NCI-H226 (cell line): ENCODE data around the gene HOXA9.

Source experiments
- DNase-seq: peaks from one replicate; pipeline ENCODE4 v3.0.0-alpha.2; 2015

HOXA9 gene

GRCh38 chr7:27124902-27125689, 40.2 kb downstream of the HOXA9 start:
- DNase-seq = no peak

GRCh38 chr7:27124096-27124901, 41.0 kb downstream of the HOXA9 start:
- no peak for DNase-seq

GRCh38 chr7:27123477-27124053, 41.8 kb downstream of the HOXA9 start:
- no peak for DNase-seq

GRCh38 chr7:27123007-27123476, 42.3 kb downstream of the HOXA9 start:
- no peak for DNase-seq

- DNase-seq = no peak
These were observed 43.0 kb downstream of the HOXA9 start for GRCh38 chr7:27122077-27122910.

DNA sequence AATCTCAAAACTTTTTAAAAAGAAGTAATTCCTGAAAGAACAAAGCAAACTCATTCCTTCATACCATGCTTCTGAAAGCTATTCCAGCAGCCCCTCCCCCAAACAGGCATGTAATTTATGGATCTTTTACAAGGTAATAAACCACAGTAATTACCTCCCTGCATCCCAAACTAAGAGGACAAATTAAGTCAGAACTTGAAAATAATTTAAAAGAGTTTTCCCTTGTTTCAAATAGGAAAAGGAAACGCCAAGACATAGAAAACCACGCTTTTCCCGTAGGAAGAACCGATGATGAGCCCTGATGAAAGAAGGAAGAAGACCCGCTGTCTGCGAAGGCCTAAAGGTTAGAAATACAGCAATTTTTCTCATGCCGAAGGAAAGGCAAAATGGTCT, 43.7 kb downstream of the HOXA9 start:
- DNase-seq = no peak

GRCh38 chr7:27119412-27119911, 45.9 kb downstream of the HOXA9 start:
- no peak for DNase-seq

GRCh38 chr7:27118580-27118979, 46.8 kb downstream of the HOXA9 start:
- DNase-seq = no peak

DNA sequence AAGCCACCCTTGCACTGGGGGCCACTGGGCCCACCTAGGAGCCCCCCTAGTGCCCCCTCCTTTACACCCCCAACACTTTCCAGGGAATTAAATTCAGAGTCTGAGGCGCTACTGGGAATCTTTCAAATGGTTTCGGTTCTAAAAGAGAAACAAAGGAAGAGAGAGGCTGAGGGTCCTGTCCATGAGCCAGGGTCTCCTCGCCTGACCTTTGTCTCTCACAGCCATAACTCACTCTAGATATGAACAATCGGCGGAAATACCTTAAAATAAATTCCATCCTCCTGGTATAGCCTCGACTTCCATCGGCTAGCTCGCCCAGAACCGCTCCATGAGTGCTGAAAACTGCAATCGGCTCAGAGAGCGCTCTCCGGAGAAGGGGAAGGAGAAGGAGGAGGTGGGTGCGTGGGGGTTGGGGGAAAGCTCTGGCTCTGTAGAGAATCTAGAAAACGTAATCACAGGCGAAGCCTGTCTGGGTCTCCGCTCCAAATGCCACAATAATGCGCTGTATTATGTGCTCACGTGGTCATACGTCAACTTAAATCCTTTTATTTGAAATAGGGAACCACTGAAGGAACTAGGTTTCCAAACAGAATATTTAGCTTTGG, 47.3 kb downstream of the HOXA9 start:
- no peak for DNase-seq

DNA sequence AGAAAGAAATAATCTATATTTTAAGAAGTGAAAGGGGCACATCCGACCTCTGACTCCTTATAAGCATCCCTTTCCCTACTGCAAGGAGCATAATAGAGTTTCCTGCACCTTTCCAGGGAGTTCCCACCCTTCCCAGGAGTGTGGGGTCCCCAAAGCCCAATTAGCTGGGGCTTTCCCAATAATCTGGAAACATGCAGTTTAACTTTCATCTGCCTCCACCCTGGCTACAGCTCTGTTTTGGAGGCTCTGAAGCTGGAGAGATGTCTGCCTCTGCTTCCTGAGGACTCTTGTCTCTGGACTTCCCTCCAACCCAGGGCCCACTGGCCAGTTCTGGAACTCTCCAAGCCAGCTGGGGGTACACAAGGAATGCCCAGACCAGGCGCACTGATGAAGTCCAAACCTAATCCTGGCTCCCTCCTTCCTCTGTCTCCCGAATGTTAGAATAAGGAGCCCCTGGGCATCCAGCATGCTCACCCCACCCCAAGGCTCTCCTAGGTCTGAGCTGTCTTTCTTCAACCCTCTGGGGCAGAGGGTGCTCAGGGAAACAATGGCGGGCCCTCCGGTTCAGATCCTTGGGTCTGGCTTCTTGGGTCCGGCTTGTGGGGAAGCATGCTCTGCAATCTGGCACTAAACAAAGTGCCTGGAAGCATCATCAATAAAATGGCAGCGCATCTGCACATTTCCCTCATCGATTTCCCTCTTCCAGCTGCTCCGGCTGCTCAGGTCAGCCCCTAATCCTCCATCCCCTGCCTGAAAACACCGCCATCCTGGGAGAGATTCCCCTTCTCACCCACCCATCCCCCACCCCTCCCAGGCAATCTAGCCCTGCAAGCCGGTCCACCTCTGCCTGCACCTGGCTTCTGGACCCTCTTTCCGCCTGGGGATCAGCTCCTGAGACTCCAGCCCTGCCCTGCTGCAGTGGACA, 48.1 kb downstream of the HOXA9 start:
- no peak for DNase-seq

DNA sequence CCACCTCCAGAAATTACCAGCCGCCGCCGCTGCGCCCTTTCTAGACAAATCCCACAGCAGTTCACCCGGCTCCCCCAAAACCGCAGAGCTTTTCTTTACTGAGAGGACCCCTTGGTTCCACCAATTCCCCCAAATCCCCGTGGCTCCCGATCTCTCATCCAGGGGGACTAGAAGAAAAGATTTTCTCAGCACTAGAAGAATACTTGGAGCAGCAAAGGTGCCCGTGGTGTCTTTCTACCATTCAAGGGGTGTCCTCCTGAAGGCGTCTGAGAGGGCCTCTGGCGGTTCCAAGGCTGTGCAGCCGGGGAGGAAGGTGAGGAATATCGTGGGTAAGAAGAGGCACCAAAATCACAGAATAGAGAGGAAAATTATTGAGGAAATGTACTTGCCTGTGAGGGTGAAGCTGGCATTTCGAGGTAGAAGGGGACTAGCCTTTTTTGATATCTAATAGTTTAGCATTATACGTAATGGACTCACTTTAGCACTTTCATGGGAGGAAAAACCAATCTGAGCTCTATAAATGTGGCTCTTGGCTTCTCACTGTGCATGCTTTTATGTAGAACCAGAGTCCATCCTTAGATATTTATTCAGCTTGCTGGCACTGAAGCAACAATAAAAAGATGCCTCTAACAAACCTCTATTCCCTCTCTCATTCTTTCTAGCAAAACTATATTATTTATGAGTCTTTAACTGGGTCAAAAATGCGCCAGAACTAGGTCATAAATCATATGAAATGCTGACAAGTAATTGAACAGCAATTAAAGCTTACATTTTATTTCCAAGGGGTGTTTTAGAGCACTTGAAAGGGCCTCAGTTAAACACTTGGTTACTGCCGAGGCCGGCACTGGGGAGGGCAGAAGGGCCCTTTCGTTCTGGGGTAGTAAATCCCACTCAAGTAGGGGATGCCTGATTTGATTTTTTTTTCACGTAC, 49.0 kb downstream of the HOXA9 start:
- DNase-seq = no peak

- peak; percentile 84 for DNase-seq
These were observed 49.9 kb downstream of the HOXA9 start for GRCh38 chr7:27115221-27116026.

DNA sequence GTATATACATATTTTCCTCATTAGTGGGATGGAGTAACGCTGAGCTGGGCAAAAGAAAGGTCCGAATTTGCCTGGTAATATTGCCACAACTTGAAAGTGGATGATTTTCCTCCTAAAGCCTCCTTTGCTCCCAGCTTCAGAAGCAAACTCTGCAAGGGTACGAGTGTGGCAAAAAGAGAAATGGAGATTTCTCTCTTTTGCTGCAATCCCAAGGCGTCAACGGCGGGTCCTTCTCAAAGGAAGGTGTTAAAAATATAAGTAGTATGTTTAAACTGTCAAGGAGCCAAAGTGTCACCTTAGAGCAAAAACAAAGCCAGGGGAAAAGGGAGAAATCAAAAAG, 50.5 kb downstream of the HOXA9 start:
- DNase-seq = no peak

DNA sequence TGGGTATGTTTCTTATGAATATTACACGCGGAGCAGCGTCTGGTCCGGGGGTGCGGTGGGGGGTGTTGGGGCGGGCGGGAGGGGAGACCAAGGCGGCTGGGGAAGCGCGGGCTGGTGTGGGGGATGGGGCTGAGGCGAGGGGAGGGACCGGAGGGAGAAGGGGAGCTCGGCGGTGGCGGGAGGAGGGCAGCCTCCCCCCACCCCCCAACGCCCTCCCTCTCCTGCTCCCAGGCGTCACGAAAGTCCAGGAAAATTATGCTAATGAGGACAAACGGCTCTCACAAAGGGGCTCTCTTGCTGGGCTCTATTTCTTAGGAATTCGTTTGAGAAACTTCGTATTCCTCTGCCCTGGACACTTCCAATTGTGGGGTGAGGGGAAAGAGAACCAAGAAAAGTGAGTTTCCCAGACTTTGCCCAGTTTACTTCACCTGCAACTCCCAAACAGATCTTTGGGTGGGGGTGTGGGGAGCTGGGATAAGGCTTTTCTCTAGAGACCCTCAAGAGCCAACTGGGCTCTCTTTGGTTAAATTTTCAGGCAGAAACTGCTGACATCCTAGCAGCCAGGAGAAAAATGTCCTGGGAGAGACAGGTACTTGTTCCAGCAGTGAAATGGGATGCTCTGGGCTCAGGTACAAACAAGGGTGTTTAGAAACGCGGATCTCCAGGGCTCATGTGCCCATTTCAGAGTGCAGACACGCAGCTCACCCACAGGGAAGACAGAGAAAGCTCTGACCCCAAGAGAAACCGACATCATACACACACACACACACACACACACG, 51.2 kb downstream of the HOXA9 start:
- peak; percentile 93 for DNase-seq

GRCh38 chr7:27112955-27113949, 52.1 kb downstream of the HOXA9 start:
- DNase-seq = peak; percentile 95
